HL-60 (cell line): ENCODE data around the gene GORASP1.

Experiments used
- DNase-seq, 2 experiments: peaks; one replicate each; pipeline ENCODE4 v3.0.0-alpha.2; 2010 to 2020; ENCODE audit warnings: low read depth in 1 of 2, low spot score in 1 of 2
- H3K27ac ChIP-seq: fragments of 250-450 bp; sonication (Bioruptor Pico); replicated peaks from 2 replicates; pipeline ENCODE4 v1.5.1; 2020; ENCODE audit warnings: mild to moderate bottlenecking, moderate library complexity
- H3K27me3 ChIP-seq: fragments of 250-450 bp; sonication (Bioruptor Pico); 2 replicates; pipeline ENCODE4 v1.5.1; 2021; ENCODE audit warnings: mild to moderate bottlenecking, moderate library complexity; ENCODE audit not compliant: insufficient read depth, poor library complexity, severe bottlenecking
- H3K4me3 ChIP-seq: replicated peaks from 2 replicates; pipeline ENCODE4 v1.5.1; 2011; ENCODE audit warnings: mild to moderate bottlenecking, control low read depth, low read length; ENCODE audit not compliant: insufficient read depth
- GABPA ChIP-seq: IDR thresholded peaks from 2 replicates; pipeline ENCODE4 v1.6.1; 2012; ENCODE audit warnings: low read depth
- POLR2AphosphoS5 ChIP-seq: IDR thresholded peaks from 2 replicates; pipeline ENCODE4 v1.6.1; 2012; ENCODE audit warnings: low read depth
- SPI1 ChIP-seq: IDR thresholded peaks from 2 replicates; pipeline ENCODE4 v1.6.1; 2012; ENCODE audit warnings: low read depth, mild to moderate bottlenecking, borderline replicate concordance
- TF ChIP-seq, protein P1 (sequence below): IDR thresholded peaks from one replicate; pipeline ENCODE4 v1.5.1; 2011; ENCODE audit warnings: low read length, control low read depth, inconsistent platforms; ENCODE audit not compliant: insufficient read depth
- TF ChIP-seq, protein P2 (sequence below): IDR thresholded peaks from 2 replicates; pipeline ENCODE4 v1.6.1; 2012; ENCODE audit warnings: low read depth; ENCODE audit not compliant: insufficient replicate concordance

The GORASP1 gene

DNA sequence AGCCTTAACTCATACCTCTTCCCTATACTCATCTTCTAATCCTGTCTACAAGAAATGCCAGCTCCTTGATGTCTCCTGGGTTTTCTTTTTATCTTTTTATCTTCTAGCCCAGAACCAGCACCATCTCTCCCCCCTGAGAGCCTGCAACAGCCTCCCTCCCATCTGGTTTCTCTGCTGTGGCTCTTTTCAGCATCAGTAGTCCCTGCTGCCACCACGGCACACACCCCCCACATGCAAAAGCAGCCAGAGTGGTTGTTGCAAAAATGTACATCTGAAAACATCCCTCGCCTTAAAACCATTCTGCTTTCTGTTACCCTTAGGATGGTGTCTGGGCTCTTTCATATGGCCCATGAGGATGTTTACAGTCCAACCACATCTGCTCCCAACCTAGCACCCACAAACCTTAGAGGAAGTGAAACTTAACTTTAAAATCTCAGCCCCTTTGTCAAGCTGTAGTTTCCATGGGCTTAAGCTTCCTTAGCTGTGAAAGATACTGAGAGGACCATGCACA is 828 bp upstream of the GORASP1 start:
- peak in 1 of 2 experiments; percentile 57 for DNase-seq
- no peaks in the 10 kb centered on the region for H3K27me3 ChIP-seq
- H3K27ac ChIP-seq: no peak overlapping the region; the same call in none of the 2 replicates
- TF ChIP-seq, protein P1, sequence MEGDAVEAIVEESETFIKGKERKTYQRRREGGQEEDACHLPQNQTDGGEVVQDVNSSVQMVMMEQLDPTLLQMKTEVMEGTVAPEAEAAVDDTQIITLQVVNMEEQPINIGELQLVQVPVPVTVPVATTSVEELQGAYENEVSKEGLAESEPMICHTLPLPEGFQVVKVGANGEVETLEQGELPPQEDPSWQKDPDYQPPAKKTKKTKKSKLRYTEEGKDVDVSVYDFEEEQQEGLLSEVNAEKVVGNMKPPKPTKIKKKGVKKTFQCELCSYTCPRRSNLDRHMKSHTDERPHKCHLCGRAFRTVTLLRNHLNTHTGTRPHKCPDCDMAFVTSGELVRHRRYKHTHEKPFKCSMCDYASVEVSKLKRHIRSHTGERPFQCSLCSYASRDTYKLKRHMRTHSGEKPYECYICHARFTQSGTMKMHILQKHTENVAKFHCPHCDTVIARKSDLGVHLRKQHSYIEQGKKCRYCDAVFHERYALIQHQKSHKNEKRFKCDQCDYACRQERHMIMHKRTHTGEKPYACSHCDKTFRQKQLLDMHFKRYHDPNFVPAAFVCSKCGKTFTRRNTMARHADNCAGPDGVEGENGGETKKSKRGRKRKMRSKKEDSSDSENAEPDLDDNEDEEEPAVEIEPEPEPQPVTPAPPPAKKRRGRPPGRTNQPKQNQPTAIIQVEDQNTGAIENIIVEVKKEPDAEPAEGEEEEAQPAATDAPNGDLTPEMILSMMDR: no peak
- TF ChIP-seq SPI1: 0 out of 2 replicates have a peak, but pooled peaks have one; percentile 41
- peak overlapping the region; percentile 85 for H3K4me3 ChIP-seq

DNA sequence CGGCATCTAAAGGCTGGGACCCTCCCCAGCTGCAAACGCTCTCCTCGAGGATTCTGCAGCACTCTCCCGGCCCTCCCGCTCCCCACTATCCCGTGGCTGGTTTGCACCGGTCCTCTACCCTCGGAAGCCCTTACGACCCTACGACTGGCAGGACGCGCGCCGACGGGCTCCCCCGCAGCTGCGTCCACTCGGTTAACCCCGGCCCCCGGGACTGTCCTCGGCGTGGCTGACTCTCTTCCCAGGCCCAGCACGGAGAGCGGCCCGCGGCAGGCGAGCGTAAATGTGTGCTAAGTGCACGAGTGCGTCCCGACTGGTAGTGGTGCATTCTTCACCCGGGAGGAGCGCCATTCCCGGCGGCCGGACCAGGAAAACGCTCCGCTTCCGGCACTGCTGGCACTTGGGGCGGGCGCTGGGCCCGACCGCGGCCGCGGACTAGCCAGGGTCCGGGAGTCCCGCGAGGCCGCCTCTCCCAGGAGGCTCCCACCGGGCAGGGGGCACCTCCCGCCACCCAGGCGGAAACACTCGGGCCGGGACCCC is 508 bp downstream of the GORASP1 start:
- peak in 1 of 2 experiments; percentile 15 for DNase-seq
- peak overlapping the region; percentile 85 for H3K4me3 ChIP-seq
- no peaks in the 10 kb centered on the region for H3K27me3 ChIP-seq
- peak overlapping the region; percentile 70 for H3K27ac ChIP-seq
- TF ChIP-seq SPI1: no peak
- TF ChIP-seq, protein P1: no peak
- TF ChIP-seq, protein P2, sequence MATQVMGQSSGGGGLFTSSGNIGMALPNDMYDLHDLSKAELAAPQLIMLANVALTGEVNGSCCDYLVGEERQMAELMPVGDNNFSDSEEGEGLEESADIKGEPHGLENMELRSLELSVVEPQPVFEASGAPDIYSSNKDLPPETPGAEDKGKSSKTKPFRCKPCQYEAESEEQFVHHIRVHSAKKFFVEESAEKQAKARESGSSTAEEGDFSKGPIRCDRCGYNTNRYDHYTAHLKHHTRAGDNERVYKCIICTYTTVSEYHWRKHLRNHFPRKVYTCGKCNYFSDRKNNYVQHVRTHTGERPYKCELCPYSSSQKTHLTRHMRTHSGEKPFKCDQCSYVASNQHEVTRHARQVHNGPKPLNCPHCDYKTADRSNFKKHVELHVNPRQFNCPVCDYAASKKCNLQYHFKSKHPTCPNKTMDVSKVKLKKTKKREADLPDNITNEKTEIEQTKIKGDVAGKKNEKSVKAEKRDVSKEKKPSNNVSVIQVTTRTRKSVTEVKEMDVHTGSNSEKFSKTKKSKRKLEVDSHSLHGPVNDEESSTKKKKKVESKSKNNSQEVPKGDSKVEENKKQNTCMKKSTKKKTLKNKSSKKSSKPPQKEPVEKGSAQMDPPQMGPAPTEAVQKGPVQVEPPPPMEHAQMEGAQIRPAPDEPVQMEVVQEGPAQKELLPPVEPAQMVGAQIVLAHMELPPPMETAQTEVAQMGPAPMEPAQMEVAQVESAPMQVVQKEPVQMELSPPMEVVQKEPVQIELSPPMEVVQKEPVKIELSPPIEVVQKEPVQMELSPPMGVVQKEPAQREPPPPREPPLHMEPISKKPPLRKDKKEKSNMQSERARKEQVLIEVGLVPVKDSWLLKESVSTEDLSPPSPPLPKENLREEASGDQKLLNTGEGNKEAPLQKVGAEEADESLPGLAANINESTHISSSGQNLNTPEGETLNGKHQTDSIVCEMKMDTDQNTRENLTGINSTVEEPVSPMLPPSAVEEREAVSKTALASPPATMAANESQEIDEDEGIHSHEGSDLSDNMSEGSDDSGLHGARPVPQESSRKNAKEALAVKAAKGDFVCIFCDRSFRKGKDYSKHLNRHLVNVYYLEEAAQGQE: peak; percentile 10
- TF ChIP-seq POLR2AphosphoS5: no peak

DNA sequence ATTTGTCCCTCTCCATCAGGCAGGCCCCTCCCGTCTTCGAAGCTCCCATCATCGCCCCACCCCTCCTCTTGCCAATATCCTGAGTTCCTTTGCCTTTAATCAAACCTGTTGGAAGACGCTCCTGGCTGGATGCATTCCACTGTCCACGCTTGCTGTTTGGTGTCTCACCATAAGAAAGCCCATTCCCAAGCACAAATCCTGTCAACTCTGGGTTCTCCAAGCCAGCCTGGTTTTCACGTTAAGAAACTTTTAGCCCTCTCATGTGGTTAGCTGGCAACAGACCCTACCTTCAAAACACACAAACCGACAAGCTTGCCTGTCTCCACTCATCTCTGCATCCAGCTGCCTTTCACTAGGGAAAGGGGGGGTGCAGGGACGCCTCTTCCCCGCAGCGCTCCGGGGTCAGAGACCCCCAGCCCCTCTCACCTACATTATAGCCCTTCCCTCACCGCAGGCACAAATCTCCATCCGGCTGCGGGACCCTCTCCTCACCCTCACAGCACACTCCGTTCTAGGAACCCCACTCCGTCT is 1.1 kb downstream of the GORASP1 start:
- peak overlapping the region; percentile 85 for H3K4me3 ChIP-seq
- H3K27me3 ChIP-seq: no peaks in the 10 kb centered on the region
- DNase-seq: no peak
- TF ChIP-seq POLR2AphosphoS5 (no peak), SPI1 (no peak), GABPA (no peak)
- TF ChIP-seq, protein P2: no peak
- TF ChIP-seq, protein P1: no peak
- peak overlapping the region; percentile 70 for H3K27ac ChIP-seq

DNA sequence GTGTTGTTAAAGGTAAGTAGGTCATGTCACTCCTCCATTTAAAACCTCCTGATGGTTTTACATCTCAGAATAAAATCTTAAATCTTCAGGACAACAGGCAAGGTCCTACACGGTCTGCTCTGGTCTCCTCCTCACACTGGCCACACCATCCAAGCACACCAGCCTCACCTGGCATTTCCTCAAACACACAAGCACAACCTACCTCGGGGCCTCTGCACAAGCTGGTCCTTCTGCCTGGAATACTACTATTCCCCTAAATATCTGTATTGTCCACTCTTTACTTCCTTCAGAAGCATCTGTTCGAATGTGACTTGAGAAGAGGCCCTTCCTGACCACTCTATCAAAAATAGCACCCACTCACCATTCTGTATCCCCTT is 1.8 kb downstream of the GORASP1 start:
- no peak overlapping the region for H3K4me3 ChIP-seq
- H3K27ac ChIP-seq: no peak overlapping the region
- TF ChIP-seq, protein P2: no peak
- no peaks in the 10 kb centered on the region for H3K27me3 ChIP-seq
- no peak for DNase-seq
